Measurements from ENCODE around the gene MAP7. TPM values are rescaled to one million over a fixed set of nuclear protein-coding genes. Genes with fewer than 3 reads are reported as not detected.

MAP7 gene
- total RNA-seq, 6 experiments from 2014 or later, result 0.14 to 0.65 (median 0.51) TPM

DNA sequence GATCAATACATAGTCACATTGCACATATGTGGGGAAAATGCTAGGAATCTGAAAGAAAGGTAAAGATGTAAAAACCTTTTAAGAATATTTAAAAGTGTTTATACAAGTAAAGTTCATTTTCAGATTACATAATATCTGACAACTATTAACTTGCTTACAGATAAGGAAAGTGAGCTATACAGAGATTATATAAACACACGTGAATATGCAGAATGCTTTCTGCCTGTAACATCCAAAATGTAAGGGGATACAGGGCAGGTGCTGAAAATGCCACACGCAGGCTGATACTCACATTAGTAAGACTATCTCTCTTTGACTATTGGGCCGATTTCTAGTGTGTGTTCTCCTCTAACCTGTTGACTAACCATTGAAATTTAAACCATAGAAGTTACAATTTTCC lies 17.9 kb upstream of the MAP7 start:
- Mint-ChIP-seq H3K27me3 (ENCODE audit: insufficient read depth) (no peaks in the 10 kb centered on the region), H3K27ac (no peak overlapping the region), H3K9me3 (no peaks in the 10 kb centered on the region), H3K4me1 (ENCODE audit: low read depth) (no peaks in the 10 kb centered on the region), H3K36me3 (ENCODE audit: low read depth) (peaks cover 33% of the 10 kb centered on the region), H3K4me3 (no peak overlapping the region)
- TF ChIP-seq, protein P1, sequence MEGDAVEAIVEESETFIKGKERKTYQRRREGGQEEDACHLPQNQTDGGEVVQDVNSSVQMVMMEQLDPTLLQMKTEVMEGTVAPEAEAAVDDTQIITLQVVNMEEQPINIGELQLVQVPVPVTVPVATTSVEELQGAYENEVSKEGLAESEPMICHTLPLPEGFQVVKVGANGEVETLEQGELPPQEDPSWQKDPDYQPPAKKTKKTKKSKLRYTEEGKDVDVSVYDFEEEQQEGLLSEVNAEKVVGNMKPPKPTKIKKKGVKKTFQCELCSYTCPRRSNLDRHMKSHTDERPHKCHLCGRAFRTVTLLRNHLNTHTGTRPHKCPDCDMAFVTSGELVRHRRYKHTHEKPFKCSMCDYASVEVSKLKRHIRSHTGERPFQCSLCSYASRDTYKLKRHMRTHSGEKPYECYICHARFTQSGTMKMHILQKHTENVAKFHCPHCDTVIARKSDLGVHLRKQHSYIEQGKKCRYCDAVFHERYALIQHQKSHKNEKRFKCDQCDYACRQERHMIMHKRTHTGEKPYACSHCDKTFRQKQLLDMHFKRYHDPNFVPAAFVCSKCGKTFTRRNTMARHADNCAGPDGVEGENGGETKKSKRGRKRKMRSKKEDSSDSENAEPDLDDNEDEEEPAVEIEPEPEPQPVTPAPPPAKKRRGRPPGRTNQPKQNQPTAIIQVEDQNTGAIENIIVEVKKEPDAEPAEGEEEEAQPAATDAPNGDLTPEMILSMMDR (IDR thresholded peaks at IDR 0.05), result no peak
- no peak for DNase-seq

DNA sequence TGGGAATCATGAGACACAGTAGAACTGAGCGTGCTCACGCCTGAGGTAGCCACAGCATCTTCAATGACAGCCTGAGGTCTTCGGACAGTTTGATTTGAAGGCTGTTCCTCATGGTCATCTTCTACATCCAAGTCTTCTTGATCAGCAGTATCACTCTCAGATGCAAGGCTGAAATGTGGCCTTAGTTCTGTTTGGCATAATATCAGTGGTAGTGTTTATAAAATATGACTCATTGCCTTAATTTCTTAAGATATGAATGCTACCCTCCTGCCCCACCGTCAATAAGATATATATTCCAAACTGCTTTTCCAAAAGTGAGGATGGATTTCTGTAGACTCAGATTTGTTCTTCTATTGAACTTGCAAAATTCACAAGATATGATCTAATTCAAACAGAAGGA lies 17.5 kb upstream of the MAP7 start:
- no peaks in the 10 kb centered on the region for H3K27me3 Mint-ChIP-seq (ENCODE audit: insufficient read depth)
- peaks cover 28% of the 10 kb centered on the region for H3K36me3 Mint-ChIP-seq (ENCODE audit: low read depth)
- DNase-seq, result no peak
- no peaks in the 10 kb centered on the region for H3K4me1 Mint-ChIP-seq (ENCODE audit: low read depth)
- H3K4me3 Mint-ChIP-seq, result no peak overlapping the region
- no peaks in the 10 kb centered on the region for H3K9me3 Mint-ChIP-seq
- TF ChIP-seq, protein P1 (IDR thresholded peaks at IDR 0.05), result no peak
- no peak overlapping the region for H3K27ac Mint-ChIP-seq

DNA sequence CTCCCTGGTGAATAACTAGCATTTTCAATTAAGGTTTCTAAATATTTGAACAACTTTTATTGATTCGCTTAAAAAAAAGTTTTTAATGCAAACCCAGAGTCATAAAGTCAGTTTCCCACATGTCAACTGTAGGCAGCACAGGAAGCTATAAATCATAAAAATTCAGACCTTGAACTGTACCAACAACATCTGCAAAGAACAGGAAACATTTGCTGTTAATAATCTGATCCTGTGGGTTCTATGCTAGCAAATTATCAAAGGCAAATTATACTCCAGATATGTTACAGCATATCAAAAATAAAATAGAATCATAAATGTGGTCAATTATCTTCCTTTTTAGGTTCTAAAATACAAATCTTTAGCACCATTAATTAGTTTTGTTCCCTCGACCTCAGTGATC lies 16.6 kb upstream of the MAP7 start:
- H3K27me3 Mint-ChIP-seq (ENCODE audit: insufficient read depth), result no peaks in the 10 kb centered on the region
- no peaks in the 10 kb centered on the region for H3K4me1 Mint-ChIP-seq (ENCODE audit: low read depth)
- TF ChIP-seq, protein P1 (IDR thresholded peaks at IDR 0.05), result no peak
- H3K4me3 Mint-ChIP-seq, result no peak overlapping the region
- H3K27ac Mint-ChIP-seq, result no peak overlapping the region
- H3K36me3 Mint-ChIP-seq (ENCODE audit: low read depth), result peaks cover 25% of the 10 kb centered on the region
- H3K9me3 Mint-ChIP-seq, result no peaks in the 10 kb centered on the region
- DNase-seq, result no peak

DNA sequence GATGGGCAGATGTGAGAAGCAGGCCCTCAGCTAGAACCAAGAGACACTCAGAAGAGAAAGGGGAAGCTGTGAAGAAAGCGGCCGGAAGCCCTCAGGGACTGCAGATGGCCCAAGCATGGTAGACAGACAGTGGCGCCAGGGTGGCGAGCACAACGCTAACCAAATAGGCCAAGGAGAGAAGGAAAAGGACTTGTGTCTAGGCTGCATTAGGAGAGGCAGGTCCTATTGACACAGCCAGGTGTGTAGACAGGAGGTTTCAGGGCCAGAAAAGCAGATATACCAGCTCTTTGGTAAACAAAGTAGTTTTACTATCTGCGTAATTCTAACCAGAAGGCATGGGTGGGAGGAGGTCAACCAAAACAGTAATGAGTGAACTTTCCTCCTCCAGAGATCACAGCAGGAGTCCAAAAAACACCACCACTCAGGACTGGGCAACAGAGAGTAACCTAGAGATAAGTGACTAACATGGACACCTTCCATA lies 15.8 kb upstream of the MAP7 start:
- Mint-ChIP-seq H3K4me1 (ENCODE audit: low read depth) (no peaks in the 10 kb centered on the region), H3K27me3 (ENCODE audit: insufficient read depth) (no peaks in the 10 kb centered on the region), H3K27ac (no peak overlapping the region), H3K9me3 (no peaks in the 10 kb centered on the region), H3K36me3 (ENCODE audit: low read depth) (peaks cover 17% of the 10 kb centered on the region), H3K4me3 (no peak overlapping the region)
- TF ChIP-seq, protein P1 (IDR thresholded peaks at IDR 0.05), result no peak
- DNase-seq, result no peak

DNA sequence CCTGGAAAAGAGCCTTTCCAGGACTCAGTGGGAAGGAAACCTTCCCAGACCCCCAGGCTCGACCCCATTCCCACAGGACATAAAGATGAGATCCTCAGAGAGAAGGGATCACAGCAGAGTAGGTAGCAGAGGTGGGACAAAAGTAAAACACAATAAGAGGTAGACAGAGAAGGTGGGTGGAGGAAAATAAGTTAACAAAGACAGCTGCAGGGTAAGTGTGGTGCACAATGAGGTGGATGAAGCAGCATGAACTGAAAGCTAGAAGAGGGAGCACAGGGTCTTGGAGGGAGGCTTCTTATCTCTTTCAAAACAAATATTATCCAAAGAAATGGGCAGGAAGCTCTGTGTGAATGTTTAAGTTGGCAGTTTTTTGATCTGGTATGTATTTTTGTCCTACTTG lies 14.0 kb upstream of the MAP7 start:
- no peak overlapping the region for H3K4me3 Mint-ChIP-seq
- 0 out of 2 replicates have a peak, but pooled peaks cover 8% of the 10 kb centered on the region for H3K36me3 Mint-ChIP-seq (ENCODE audit: low read depth)
- H3K27ac Mint-ChIP-seq, result no peak overlapping the region; the same call in 1 of the 2 replicates
- H3K27me3 Mint-ChIP-seq (ENCODE audit: insufficient read depth), result no peaks in the 10 kb centered on the region; the same call in 1 of the 2 replicates
- H3K4me1 Mint-ChIP-seq (ENCODE audit: low read depth), result no peaks in the 10 kb centered on the region
- TF ChIP-seq, protein P1 (IDR thresholded peaks at IDR 0.05), result no peak
- no peaks in the 10 kb centered on the region for H3K9me3 Mint-ChIP-seq
- no peak for DNase-seq

All from HFFc6 (cell line).